ENCODE results near the gene DCUN1D1.

DNA sequence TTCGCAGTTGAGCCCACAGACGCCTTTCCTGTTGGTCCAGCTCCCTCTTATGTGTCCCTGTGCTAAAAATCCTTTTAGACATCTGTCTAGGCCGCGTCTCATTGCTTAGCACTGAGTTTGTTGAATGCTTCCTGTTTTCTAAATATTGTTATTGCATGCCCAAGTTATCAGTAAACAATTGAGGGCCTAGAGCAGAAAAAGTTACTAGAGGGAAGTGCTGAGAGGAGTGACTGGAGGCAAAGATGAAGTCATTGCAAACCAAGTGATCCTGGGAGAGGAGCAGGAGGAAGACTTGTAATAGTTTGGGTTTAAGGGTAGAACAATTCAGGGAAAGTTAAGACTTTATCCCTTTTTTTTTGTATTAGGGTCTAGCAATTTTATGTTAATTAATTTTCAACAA, 88.1 kb downstream of the DCUN1D1 start:
- TF ChIP-seq REST (IDR thresholded peaks at IDR 0.05; ENCODE audit: unreplicated experiment) (no peak), POLR2AphosphoS5 (IDR thresholded peaks at IDR 0.05; ENCODE audit: low read depth) (no peak), EZH2 (IDR thresholded peaks at IDR 0.05; ENCODE audit: low read depth, unreplicated experiment) (no peak), EZH2phosphoT487 (IDR thresholded peaks at IDR 0.05; ENCODE audit: unreplicated experiment) (no peak), ZNF114 (CRISPR knock-in tag; IDR thresholded peaks at IDR 0.05) (no peak), ZNF331 (CRISPR knock-in tag; IDR thresholded peaks at IDR 0.05; ENCODE audit: low read depth) (no peak), NANOG (IDR thresholded peaks at IDR 0.05; ENCODE audit: borderline replicate concordance) (no peak), CREB1 (CRISPR knock-in tag; IDR thresholded peaks at IDR 0.05; ENCODE audit: low read depth) (no peak)
- TF ChIP-seq, protein P1, sequence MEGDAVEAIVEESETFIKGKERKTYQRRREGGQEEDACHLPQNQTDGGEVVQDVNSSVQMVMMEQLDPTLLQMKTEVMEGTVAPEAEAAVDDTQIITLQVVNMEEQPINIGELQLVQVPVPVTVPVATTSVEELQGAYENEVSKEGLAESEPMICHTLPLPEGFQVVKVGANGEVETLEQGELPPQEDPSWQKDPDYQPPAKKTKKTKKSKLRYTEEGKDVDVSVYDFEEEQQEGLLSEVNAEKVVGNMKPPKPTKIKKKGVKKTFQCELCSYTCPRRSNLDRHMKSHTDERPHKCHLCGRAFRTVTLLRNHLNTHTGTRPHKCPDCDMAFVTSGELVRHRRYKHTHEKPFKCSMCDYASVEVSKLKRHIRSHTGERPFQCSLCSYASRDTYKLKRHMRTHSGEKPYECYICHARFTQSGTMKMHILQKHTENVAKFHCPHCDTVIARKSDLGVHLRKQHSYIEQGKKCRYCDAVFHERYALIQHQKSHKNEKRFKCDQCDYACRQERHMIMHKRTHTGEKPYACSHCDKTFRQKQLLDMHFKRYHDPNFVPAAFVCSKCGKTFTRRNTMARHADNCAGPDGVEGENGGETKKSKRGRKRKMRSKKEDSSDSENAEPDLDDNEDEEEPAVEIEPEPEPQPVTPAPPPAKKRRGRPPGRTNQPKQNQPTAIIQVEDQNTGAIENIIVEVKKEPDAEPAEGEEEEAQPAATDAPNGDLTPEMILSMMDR (conservative IDR thresholded peaks at IDR 0.05; ENCODE audit: low read depth in 2 of 2): no peak
